IMR-90 (cell line): ENCODE results near the gene SERPINB2. TPM values are rescaled to one million over a fixed set of nuclear protein-coding genes. Genes with fewer than 3 reads are reported as not detected.

ENCODE experiments used
- ATAC-seq: fragments of 200-7000 bp; cut with Tn5 transposase; 2 replicates; pipeline ENCODE4 v1.9.1; 2020; ENCODE audit warnings: low read depth, mild to moderate bottlenecking, moderate library complexity
- BruUV-seq: library from RNA; stranded (reverse); fragments of 400-500 nt; replicated peaks from 2 replicates; lab custom pipeline; 2021; lab: Mats Ljungman, UMichigan
- CTCF ChIA-PET: fragments of 300-600 bp; formaldehyde crosslinking; extraction: SDS; loops from one replicate; lab custom pipeline; 2021; ENCODE audit warnings: antibody characterized with exemption; lab: Yijun Ruan, JAX
- POLR2A ChIA-PET: fragments of 300-600 bp; sonication (Branson Sonifier 250); formaldehyde crosslinking; loops from one replicate; lab custom pipeline; 2022; ENCODE audit warnings: antibody characterized with exemption; ENCODE audit not compliant: unreplicated experiment; lab: Charles Lee
- DNase-seq: peaks from one replicate; pipeline ENCODE4 v3.0.0; 2013
- H2AFZ ChIP-seq: replicated peaks from 2 replicates; pipeline ENCODE3; 2013; ENCODE audit warnings: low read length, mild to moderate bottlenecking; ENCODE audit not compliant: poor library complexity
- H2AK5ac ChIP-seq: 2 replicates; pipeline ENCODE4 v1.6.1; 2013; ENCODE audit warnings: low read depth, low read length, inconsistent platforms
- H2AK9ac ChIP-seq: replicated peaks from 2 replicates; pipeline ENCODE3; 2013; ENCODE audit warnings: mild to moderate bottlenecking, low read depth, low read length, moderate library complexity; ENCODE audit not compliant: poor library complexity
- H2BK120ac ChIP-seq: 2 replicates; pipeline ENCODE4 v1.6.1; 2013; ENCODE audit warnings: low read depth, low read length, inconsistent platforms
- H2BK15ac ChIP-seq: 3 replicates; pipeline ENCODE4 v1.6.1; 2013; ENCODE audit warnings: low read depth, low read length, inconsistent platforms
- H2BK20ac ChIP-seq: 2 replicates; pipeline ENCODE4 v1.6.1; 2013; ENCODE audit warnings: low read depth, mild to moderate bottlenecking, inconsistent platforms, low read length, moderate library complexity
- H2BK5ac ChIP-seq: 2 replicates; pipeline ENCODE4 v1.6.1; 2013; ENCODE audit warnings: mild to moderate bottlenecking, low read depth, low read length, inconsistent platforms; ENCODE audit not compliant: poor library complexity, severe bottlenecking
- H3K14ac ChIP-seq: replicated peaks from 2 replicates; pipeline ENCODE4 v1.6.1; 2013; ENCODE audit warnings: low read depth, low read length, inconsistent platforms
- H3K18ac ChIP-seq: 2 replicates; pipeline ENCODE4 v1.6.1; 2013; ENCODE audit warnings: low read depth, low read length, control low read depth
- H3K23ac ChIP-seq: 2 replicates; pipeline ENCODE4 v1.6.1; 2013; ENCODE audit warnings: low read depth, low read length, inconsistent platforms
- H3K27ac ChIP-seq: 2 replicates; pipeline ENCODE4 v1.5.1; 2013; ENCODE audit warnings: mild to moderate bottlenecking, control low read depth, low read length; ENCODE audit not compliant: insufficient read depth
- H3K27me3 ChIP-seq: 2 replicates; pipeline ENCODE4 v1.6.1; 2013; ENCODE audit warnings: low read length; ENCODE audit not compliant: control insufficient read depth, insufficient read depth
- H3K36me3 ChIP-seq: 2 replicates; pipeline ENCODE4 v1.6.1; 2013; ENCODE audit warnings: low read length, mixed read lengths; ENCODE audit not compliant: control insufficient read depth, insufficient read depth
- H3K4ac ChIP-seq: 2 replicates; pipeline ENCODE4 v1.6.1; 2013; ENCODE audit warnings: low read depth, low read length, inconsistent platforms
- H3K4me1 ChIP-seq: 2 replicates; pipeline ENCODE4 v1.6.1; 2013; ENCODE audit warnings: low read length, mixed read lengths; ENCODE audit not compliant: control insufficient read depth, insufficient read depth
- H3K4me2 ChIP-seq: 2 replicates; pipeline ENCODE4 v1.6.1; 2013; ENCODE audit warnings: low read depth, mild to moderate bottlenecking, control low read depth, low read length, moderate library complexity
- H3K4me3 ChIP-seq: 2 replicates; pipeline ENCODE4 v1.5.1; 2013; ENCODE audit warnings: low read depth, mild to moderate bottlenecking, control low read depth, low read length, moderate library complexity; ENCODE audit not compliant: insufficient read depth
- H3K56ac ChIP-seq: 2 replicates; pipeline ENCODE4 v1.6.1; 2013; ENCODE audit warnings: low read length, inconsistent platforms; ENCODE audit not compliant: insufficient read depth; ENCODE audit errors: extremely low read depth
- H3K79me1 ChIP-seq, 2 experiments: 2 replicates each; pipeline ENCODE4 v1.6.1; 2013; ENCODE audit warnings: low read length in 2 of 2, inconsistent platforms in 1 of 2, low read depth in 1 of 2
- H3K9ac ChIP-seq: 2 replicates; pipeline ENCODE4 v1.6.1; 2013; ENCODE audit warnings: low read depth, low read length, control low read depth
- H3K9me1 ChIP-seq: 2 replicates; pipeline ENCODE4 v1.6.1; 2013; ENCODE audit warnings: low read length, inconsistent platforms; ENCODE audit not compliant: insufficient read depth
- H3K9me3 ChIP-seq: 2 replicates; pipeline ENCODE4 v1.6.1; 2013; ENCODE audit warnings: low read length; ENCODE audit not compliant: control insufficient read depth, insufficient read depth
- H4K20me1 ChIP-seq: 2 replicates; pipeline ENCODE4 v1.6.1; 2013; ENCODE audit warnings: low read length, inconsistent platforms; ENCODE audit not compliant: insufficient read depth
- H4K5ac ChIP-seq: 2 replicates; pipeline ENCODE4 v1.6.1; 2013; ENCODE audit warnings: mild to moderate bottlenecking, low read depth, low read length, control low read depth
- H4K8ac ChIP-seq, 2 experiments: 2 replicates each; pipeline ENCODE4 v1.6.1; 2013; ENCODE audit warnings: low read depth in 2 of 2, low read length in 2 of 2, control low read depth in 1 of 2, inconsistent platforms in 1 of 2
- H4K91ac ChIP-seq: 2 replicates; pipeline ENCODE4 v1.6.1; 2013; ENCODE audit warnings: low read depth, low read length, inconsistent platforms; ENCODE audit not compliant: insufficient read depth
- CHD1 ChIP-seq: IDR thresholded peaks from 2 replicates; pipeline ENCODE4 v1.6.1; 2012; ENCODE audit warnings: low read depth, low read length, improper control_type of control experiment
- CTCF ChIP-seq: conservative IDR thresholded peaks from 2 replicates; pipeline ENCODE4 v1.5.1; 2012; ENCODE audit warnings: mild to moderate bottlenecking, low read depth, low read length, improper control_type of control experiment
- MAZ ChIP-seq: IDR thresholded peaks from 2 replicates; pipeline ENCODE4 v1.6.1; 2012; ENCODE audit warnings: low read depth, mild to moderate bottlenecking, low read length, improper control_type of control experiment, moderate library complexity, borderline replicate concordance
- MXI1 ChIP-seq: IDR thresholded peaks from 2 replicates; pipeline ENCODE4 v1.6.1; 2012; ENCODE audit warnings: low read depth, mild to moderate bottlenecking, low read length, moderate library complexity, borderline replicate concordance
- USF2 ChIP-seq: fragments of 150-350 bp; IDR thresholded peaks from 2 replicates; pipeline ENCODE4 v1.6.1; 2017; ENCODE audit warnings: mild to moderate bottlenecking, antibody characterized with exemption, low read length, low read depth
- WGBS, 2 experiments: methylation state at CpG; one replicate each; pipeline versions ENCODE4 v1.1.5 to v1.1.7; 2013; ENCODE audit warnings: missing lambda C conversion rate in 2 of 2; ENCODE audit not compliant: insufficient read length in 1 of 2; ENCODE audit errors: extremely low coverage in 2 of 2; 5-methylcytosine and 5-hydroxymethylcytosine counted together
- dilution Hi-C: fragments of 300-500 bp; cut with HindIII; formaldehyde crosslinking; loops from one replicate; pipeline ENCODE4 v1.14.3; 2018; ENCODE audit warnings: low sequenced_read_pairs; ENCODE audit not compliant: unreplicated experiment
- in situ Hi-C: fragments of 300-500 bp; cut with MboI; formaldehyde crosslinking; loops from 3 replicates; pipeline ENCODE4 v1.14.3; 2019; ENCODE audit warnings: low sequenced_read_pairs, inconsistent platforms, mixed read lengths
- intact Hi-C: fragments of 100-400 bp; cut with micrococcal nuclease; formaldehyde crosslinking; loops from 2 replicates; pipeline ENCODE4 v1.10.0; 2022
- polyA plus RNA-seq, 3 experiments: library from polyadenylated mRNA; depleted of rRNA; stranded (reverse); fragments of >200 nt; gene quantifications; 2 replicates each; pipeline ENCODE4 v1.2.3, GENCODE V29; 2012; ENCODE audit warnings: low replicate concordance in 1 of 3
- total RNA-seq: library from RNA; depleted of rRNA; stranded (reverse); fragments of >200 nt; gene quantifications from 2 replicates; pipeline ENCODE4 v1.2.3, GENCODE V29; 2012

The SERPINB2 gene
- total and polyA plus RNA-seq, 2 of the 4 experiments (the other 2 are of a cell fraction) = 32.1 to 43.0 TPM

GRCh38 chr18:63892566-63892965 lies 5.1 kb downstream of the SERPINB2 start:
- no peaks in the 10 kb centered on the region for H3K79me1 ChIP-seq
- no peaks in the 10 kb centered on the region for H3K36me3 ChIP-seq
- no peaks in the 10 kb centered on the region for H3K4me1 ChIP-seq
- ChIA-PET POLR2A (no interaction called here), CTCF (no interaction called here)
- no peak overlapping the region for H2BK15ac ChIP-seq
- H4K5ac ChIP-seq = no peak overlapping the region
- no peaks in the 10 kb centered on the region; the same call in 1 of the 2 replicates for H3K9me1 ChIP-seq
- intact Hi-C loops (no loop called here), dilution Hi-C loops (no loop called here), in situ Hi-C loops (no loop called here)
- H4K91ac ChIP-seq = no peak overlapping the region
- no peak overlapping the region for H2BK5ac ChIP-seq
- H3K56ac ChIP-seq = no peak overlapping the region
- H3K23ac ChIP-seq = no peak overlapping the region
- ATAC-seq (no peak), DNase-seq (no peak)
- no TSS peak for BruUV-seq
- no peak overlapping the region for H3K27ac ChIP-seq
- H2BK20ac ChIP-seq = no peak overlapping the region
- H2AFZ ChIP-seq = no peak overlapping the region
- no peak overlapping the region for H4K8ac ChIP-seq
- no peaks in the 10 kb centered on the region for H3K9me3 ChIP-seq
- no peak overlapping the region for H2AK9ac ChIP-seq
- no peak overlapping the region for H2AK5ac ChIP-seq
- no CpG with 5 or more reads among the region's 4 CpGs for WGBS, 2 experiments
- H2BK120ac ChIP-seq = no peak overlapping the region
- no peak overlapping the region for H3K4me2 ChIP-seq
- H3K4me3 ChIP-seq = no peak overlapping the region
- H3K14ac ChIP-seq = no peak overlapping the region
- TF ChIP-seq MXI1 (no peak), CHD1 (no peak), CTCF (no peak), USF2 (no peak), MAZ (no peak)
- no peak overlapping the region for H3K4ac ChIP-seq
- peaks cover 2% of the 10 kb centered on the region; the same call in 1 of the 2 replicates for H3K27me3 ChIP-seq
- no peak overlapping the region for H3K9ac ChIP-seq
- no peaks in the 10 kb centered on the region for H4K20me1 ChIP-seq
- H3K18ac ChIP-seq = no peak overlapping the region
